Measurements from ENCODE around the gene CYP2C18. TPM values are rescaled to one million over a fixed set of nuclear protein-coding genes. Genes with fewer than 3 reads are reported as not detected.

The CYP2C18 gene
- total RNA-seq, 1 experiment from 2014 or later, result not detected

DNA sequence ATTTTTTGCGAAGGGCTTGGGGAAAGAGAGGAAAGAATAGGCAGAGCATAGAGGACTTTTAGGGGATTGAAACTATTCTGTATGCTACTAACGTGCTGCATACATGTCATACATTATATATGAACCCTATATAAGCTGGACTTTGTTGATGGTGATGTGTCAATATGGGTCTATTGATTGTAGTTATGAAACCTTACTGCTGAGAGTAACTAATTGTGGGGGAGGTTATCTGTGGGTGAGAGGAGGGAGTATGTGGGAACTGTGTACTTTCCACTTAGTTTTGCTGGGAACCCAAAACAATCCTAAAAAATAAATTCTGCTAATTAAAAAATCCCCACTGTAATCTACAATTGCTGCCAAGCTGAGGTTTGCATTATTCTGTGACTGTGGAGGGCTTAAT, 63.6 kb downstream of the CYP2C18 start:
- intact Hi-C loops (cut with micrococcal nuclease), result no loop called here
- peaks cover 7% of the 10 kb centered on the region for H3K9me3 Mint-ChIP-seq (ENCODE audit: unreplicated experiment)
- no peak overlapping the region for H3K4me3 Mint-ChIP-seq (ENCODE audit: unreplicated experiment)
- TF ChIP-seq, protein P1, sequence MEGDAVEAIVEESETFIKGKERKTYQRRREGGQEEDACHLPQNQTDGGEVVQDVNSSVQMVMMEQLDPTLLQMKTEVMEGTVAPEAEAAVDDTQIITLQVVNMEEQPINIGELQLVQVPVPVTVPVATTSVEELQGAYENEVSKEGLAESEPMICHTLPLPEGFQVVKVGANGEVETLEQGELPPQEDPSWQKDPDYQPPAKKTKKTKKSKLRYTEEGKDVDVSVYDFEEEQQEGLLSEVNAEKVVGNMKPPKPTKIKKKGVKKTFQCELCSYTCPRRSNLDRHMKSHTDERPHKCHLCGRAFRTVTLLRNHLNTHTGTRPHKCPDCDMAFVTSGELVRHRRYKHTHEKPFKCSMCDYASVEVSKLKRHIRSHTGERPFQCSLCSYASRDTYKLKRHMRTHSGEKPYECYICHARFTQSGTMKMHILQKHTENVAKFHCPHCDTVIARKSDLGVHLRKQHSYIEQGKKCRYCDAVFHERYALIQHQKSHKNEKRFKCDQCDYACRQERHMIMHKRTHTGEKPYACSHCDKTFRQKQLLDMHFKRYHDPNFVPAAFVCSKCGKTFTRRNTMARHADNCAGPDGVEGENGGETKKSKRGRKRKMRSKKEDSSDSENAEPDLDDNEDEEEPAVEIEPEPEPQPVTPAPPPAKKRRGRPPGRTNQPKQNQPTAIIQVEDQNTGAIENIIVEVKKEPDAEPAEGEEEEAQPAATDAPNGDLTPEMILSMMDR (IDR thresholded peaks at IDR 0.05; ENCODE audit: unreplicated experiment), result no peak
- H3K36me3 Mint-ChIP-seq (ENCODE audit: insufficient read depth, unreplicated experiment), result no peaks in the 10 kb centered on the region
- POLR2A ChIA-PET, result no interaction called here
- DNase-seq (ENCODE audit: unreplicated experiment), result no peak
- H3K4me1 Mint-ChIP-seq (ENCODE audit: insufficient read depth, unreplicated experiment), result peaks cover 4% of the 10 kb centered on the region
- no peaks in the 10 kb centered on the region for H3K27me3 Mint-ChIP-seq (ENCODE audit: insufficient read depth, unreplicated experiment)
- H3K27ac Mint-ChIP-seq (ENCODE audit: low read depth, unreplicated experiment), result no peak overlapping the region
- CTCF ChIA-PET, result no interaction called here
- BruUV-seq (replicated peaks), result no TSS peak

DNA sequence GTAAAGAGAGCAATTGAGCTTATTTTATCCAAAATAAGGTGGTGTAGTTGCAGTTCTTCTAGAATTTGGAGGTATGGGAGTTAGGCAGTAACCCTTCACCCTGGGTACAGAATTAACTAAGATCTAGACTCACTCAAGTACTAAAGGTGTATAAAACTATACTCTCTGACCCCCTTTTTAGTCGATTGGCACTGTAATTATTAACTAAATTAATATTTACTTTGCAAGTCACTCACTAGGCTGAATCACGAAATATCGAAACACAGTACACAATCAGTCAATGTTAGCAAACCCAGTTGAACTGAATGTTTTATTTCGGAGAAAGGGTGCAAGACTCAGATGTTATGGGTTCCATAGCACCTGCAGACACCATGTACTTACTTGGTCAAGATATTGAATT, 64.3 kb downstream of the CYP2C18 start:
- ChIA-PET CTCF (no interaction called here), POLR2A (no interaction called here)
- Mint-ChIP-seq H3K27ac (ENCODE audit: low read depth, unreplicated experiment) (no peak overlapping the region), H3K27me3 (ENCODE audit: insufficient read depth, unreplicated experiment) (no peaks in the 10 kb centered on the region), H3K4me3 (ENCODE audit: unreplicated experiment) (no peak overlapping the region), H3K9me3 (ENCODE audit: unreplicated experiment) (peaks cover 7% of the 10 kb centered on the region), H3K4me1 (ENCODE audit: insufficient read depth, unreplicated experiment) (peaks cover 4% of the 10 kb centered on the region), H3K36me3 (ENCODE audit: insufficient read depth, unreplicated experiment) (no peaks in the 10 kb centered on the region)
- DNase-seq (ENCODE audit: unreplicated experiment), result no peak
- TF ChIP-seq, protein P1 (IDR thresholded peaks at IDR 0.05; ENCODE audit: unreplicated experiment), result no peak
- intact Hi-C loops (cut with micrococcal nuclease), result no loop called here
- no TSS peak for BruUV-seq (replicated peaks)

DNA sequence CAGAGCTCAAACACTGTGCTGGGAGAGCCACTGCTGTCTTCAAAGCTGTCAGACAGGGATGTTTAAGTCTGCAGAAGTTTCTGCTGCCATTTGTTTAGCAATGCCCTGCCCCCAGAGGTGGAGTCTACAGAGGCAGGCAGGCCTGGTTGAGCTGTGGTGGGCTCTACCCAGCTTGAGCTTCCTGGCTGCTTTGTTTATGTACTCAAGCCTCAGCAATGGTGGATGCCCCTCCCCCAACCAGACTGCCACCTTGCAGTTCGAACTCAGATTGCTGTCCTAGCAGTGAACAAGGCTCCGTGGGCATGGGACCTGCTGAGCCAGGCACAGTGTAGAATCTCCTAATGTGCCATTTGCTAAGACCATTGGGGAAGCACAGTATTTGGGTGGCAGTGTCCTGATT, 74.4 kb downstream of the CYP2C18 start:
- no TSS peak for BruUV-seq (replicated peaks)
- Mint-ChIP-seq H3K4me1 (ENCODE audit: insufficient read depth, unreplicated experiment) (no peaks in the 10 kb centered on the region), H3K27me3 (ENCODE audit: insufficient read depth, unreplicated experiment) (no peaks in the 10 kb centered on the region), H3K36me3 (ENCODE audit: insufficient read depth, unreplicated experiment) (no peaks in the 10 kb centered on the region), H3K27ac (ENCODE audit: low read depth, unreplicated experiment) (no peak overlapping the region), H3K4me3 (ENCODE audit: unreplicated experiment) (no peak overlapping the region), H3K9me3 (ENCODE audit: unreplicated experiment) (peaks cover 7% of the 10 kb centered on the region)
- intact Hi-C loops (cut with micrococcal nuclease), result no loop called here
- ChIA-PET POLR2A (interaction anchor here (1.0 kb wide), 1 partner anchor 22 kb away, joined by 4 read pairs; no protein-coding TSS in a partner anchor), CTCF (no interaction called here)
- TF ChIP-seq, protein P1 (IDR thresholded peaks at IDR 0.05; ENCODE audit: unreplicated experiment), result no peak
- DNase-seq (ENCODE audit: unreplicated experiment), result no peak

DNA sequence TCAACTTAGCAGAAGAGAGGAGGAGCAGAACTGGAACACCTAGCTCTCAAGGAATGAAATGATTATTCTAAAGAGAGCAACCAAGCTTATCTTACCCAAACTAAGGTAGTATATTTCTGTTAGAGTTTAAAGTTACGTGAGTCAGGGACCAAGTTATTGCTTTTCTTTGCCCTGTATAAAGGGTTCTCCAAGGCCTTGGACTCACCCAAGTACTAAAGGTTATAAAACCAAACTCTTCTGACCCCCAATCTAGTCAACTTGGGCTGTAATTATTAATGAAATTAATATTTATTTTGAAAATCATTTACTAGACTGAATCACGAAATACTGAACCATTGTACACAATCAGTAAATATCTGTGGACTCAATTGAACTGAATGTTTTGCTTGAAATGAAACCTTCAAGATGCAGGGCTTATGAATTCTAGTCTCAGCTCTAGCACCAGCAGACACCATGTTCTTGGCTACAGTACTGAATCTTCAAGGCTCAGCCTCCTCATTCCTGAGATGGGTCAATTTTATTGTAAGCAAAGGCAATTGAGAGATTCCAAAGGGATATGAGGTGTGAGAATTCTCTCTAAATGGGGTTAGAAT, 77.2 kb downstream of the CYP2C18 start:
- CTCF ChIA-PET, result interaction anchor here (0.6 to 0.7 kb wide), 2 partner anchors 117 to 151 kb away, joined by 3 read pairs; no protein-coding TSS in a partner anchor
- BruUV-seq (replicated peaks), result no TSS peak
- Mint-ChIP-seq H3K4me1 (ENCODE audit: insufficient read depth, unreplicated experiment) (no peaks in the 10 kb centered on the region), H3K27ac (ENCODE audit: low read depth, unreplicated experiment) (no peak overlapping the region), H3K36me3 (ENCODE audit: insufficient read depth, unreplicated experiment) (no peaks in the 10 kb centered on the region), H3K9me3 (ENCODE audit: unreplicated experiment) (peaks cover 14% of the 10 kb centered on the region), H3K4me3 (ENCODE audit: unreplicated experiment) (no peak overlapping the region), H3K27me3 (ENCODE audit: insufficient read depth, unreplicated experiment) (no peaks in the 10 kb centered on the region)
- intact Hi-C loops (cut with micrococcal nuclease), result no loop called here
- TF ChIP-seq, protein P1 (IDR thresholded peaks at IDR 0.05; ENCODE audit: unreplicated experiment), result no peak
- POLR2A ChIA-PET, result no interaction called here
- DNase-seq (ENCODE audit: unreplicated experiment), result no peak
